GM11168 (cell line): ENCODE results near the gene SCRN2.

Source experiments
- in situ Hi-C: fragments of 300-500 bp; cut with MboI; formaldehyde crosslinking; loops from one replicate; pipeline ENCODE4 v1.12.0; 2022; ENCODE audit warnings: low sequenced_read_pairs; ENCODE audit not compliant: unreplicated experiment

The SCRN2 gene

DNA sequence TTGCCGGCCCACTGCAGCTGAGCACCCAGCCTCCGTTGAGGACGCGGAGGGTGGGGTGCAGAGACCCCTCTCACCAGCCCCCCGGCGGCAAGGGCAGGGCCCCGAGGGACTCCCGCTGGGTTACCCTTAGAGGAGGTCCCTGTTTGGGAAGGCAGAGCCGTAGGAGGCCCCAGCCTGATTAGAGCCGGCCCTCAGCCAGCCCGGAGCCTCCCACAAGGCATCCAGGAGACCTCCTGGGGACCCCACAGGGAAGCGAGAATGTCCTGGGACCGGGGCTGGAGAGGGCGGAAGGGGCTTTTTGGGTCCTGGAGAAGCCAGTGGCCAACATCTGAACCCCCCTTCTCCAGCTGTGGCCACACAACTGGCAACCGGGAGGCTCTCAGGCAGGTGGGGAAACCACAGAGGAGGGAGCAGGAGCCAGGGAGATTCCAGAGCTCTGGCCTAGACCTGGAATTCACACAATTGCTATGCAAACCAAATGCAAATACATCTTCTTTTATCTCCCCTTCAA, 31.6 kb upstream of the SCRN2 start:
- in situ Hi-C loops, result no loop called here

DNA sequence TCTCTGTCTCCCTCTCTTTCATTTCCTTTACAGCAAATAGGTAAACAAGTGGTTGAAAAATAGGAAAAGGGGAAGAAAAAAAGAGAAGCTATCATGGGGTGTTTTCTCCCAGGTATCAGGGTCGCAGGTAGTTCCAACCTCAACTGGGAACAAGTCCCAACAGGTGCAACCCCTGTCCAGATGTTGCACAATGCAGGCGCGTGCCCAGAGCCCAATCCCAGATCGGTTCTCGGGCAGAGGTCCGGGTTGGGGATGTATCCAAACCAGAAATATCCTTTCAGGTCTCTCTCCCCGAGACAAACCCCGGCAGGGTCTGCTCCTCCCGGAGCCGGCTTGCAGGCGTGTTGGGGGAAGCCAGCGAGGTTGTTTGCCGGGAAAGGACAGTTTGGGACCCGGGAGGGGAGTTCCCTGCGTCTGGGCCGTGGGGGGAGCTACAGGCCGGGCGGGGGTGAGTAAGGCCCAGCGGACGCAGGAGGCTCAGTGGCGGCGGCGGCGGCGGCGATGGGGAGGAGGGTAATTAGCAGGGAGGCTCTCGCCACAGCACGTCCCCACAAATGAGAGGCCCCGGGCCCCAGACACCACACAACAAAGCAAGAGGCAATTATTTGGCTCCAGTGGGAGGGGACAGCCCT, 31.1 kb upstream of the SCRN2 start:
- in situ Hi-C loops, result no loop called here

DNA sequence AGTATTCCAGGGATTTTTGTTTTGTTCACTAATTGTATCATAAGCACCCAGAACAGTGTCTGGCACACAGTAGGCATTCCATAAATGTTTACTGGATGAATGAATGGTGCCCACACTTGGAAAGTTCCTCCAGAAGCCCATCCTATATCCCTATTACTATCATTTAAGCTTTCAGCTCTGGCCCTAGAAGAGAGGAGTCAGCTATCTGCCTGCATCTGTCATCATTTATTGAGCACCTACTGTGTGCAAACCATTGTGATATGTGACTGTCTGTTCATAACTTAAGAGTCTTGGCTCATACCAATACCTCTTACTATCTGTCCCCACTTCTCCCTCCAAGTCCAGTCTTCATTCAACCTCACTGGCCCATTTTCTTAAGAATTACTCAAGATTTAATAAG, 30.0 kb upstream of the SCRN2 start:
- in situ Hi-C loops, result no loop called here

DNA sequence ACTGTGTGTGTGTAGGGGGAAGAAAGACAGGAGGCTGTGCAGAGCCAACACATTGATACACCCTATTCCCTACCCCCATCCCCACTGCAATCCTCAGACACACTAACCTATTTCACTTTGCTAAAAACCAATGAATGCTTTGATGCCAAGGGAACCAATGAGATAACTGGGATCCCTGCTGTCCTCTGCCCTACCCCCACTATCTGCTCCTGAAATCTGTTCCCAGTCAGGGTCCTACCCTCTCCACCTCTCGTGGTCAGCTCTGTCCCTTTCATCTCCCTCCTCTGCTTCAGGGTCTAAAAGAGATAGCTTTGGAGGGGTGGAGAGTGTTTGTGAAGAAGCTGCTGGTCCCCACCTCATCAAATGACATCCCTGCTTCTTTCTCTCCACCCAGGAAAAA, 29.0 kb upstream of the SCRN2 start:
- in situ Hi-C loops, result no loop called here

DNA sequence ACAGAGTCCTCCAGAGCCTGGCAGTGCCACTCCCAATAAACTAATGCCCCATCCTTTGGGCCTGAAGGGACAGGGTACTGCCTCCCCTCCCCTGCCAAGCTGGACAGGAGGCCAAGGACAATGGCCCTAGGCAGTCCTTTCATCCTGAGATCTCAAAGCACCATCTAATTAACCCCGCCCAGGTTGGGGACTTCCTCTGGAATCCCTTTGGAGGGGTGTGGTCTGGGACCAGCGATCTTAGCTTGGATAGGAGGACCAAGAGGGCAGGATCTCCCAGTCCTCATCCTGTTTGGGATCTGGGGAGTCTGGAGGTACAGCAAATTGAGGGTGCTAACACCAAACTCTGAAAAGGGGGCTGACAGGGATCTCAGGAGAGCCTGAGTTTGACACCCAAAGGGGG, 28.0 kb upstream of the SCRN2 start:
- in situ Hi-C loops, result no loop called here

DNA sequence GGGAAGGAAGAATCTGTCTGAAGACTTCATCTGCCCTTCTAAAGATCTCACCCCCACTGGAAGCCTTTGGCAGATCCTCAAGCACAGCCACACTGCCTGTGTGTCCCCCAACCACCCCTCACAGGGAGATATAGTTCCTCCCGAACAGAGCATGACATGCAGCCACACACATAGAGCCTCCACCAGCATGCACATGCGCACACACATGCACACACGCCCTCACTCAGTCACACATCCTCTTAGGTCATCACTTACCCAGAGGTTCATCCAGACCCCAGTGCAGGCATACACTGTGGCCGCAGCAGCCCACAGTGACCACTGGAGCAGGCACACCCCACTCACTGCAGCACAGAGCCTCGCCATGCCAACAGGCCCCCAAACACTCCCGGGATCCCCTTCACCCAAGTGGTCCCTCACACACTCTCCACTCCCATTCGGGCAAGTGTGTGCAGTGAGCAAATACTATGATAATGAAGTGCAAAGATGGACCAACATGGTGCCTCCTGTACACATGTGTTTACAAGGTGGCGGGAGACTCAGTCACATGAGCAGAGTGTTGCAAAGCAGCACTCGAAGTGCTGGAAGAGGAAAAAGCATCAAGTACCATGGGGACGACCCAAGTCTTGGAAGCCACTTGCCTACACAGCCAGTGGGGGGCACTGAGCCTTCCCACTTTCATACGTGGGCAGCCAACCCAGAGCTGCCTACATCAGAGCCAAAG, 26.9 kb upstream of the SCRN2 start:
- in situ Hi-C loops, result no loop called here

DNA sequence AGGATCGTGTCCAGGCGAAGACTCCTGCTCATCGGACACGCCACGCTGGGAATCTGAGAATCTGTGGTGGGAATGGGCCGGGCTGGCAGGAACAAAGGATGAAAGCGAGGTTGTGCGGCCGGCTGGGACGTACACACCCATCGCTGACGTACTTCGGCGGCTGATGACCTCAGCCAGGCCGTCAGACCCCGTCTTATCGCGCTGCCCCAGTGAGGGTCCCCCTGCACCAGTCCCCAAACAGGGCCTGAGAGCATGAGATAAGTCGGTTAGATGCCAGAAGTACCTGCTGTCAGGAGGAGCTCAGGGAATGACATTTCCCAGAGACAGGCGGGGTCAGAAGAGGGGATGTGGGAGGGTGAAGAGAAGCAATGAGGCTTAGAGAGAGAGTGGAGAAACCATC, 25.9 kb upstream of the SCRN2 start:
- in situ Hi-C loops, result no loop called here

DNA sequence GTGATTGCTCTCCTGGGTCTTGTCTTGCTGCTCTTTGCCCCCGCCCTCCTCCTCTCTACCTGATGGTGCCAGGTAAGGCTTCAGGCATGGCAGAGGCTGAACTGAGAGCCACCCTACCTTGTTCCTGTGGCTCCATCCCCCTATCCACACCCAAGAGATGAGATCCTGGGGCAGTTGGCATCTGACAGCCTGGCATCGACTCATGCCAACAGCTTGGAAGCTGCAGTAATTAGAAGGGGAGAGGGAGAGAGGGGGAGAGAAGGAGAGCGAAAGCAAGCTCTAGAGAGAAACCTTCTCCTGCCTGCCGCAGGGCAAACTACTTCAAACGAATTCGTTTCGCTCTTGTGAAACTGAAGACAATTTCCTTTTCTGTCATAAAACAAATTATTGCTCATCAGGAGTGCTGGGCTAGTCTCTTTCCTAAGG, 23.7 kb upstream of the SCRN2 start:
- in situ Hi-C loops, result no loop called here

DNA sequence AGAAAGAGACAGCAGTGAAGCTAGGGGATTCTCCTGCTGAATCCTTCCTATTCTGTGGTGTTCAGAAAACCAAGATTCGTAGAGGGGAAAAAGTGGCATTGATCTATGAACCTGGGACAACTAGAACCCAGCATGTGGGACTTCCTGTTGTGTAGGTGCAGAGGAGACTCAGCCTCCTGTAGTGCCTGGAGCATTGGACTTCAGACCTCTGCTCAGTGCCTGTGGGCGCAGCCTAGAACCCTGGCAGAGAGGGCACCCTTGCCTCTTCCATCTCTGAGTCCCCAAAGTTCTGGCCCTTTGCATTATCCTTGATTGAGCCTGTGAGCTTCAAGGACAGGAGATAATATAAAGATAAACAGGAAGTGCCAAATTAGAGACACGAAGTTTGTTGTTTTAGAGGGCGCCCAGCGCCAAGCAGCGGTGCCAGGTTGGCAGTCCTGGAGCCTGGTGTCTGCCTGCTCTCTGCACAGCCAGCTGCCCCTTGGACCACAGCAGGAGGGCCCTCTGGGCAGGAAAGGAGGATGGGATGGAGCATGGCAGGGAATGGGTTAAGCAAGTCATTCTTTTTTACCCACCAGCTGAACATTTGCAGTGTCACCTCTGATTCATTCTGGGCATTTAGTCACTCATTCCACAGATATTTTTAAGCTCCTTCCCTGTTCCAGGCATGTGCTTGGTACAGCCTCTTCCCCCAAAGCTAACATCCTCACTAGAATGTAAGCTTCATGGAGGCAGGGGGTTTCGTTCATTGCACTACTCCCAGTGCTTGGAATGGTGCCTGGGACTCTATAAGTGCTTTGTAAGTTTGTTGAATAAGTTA, 21.8 kb upstream of the SCRN2 start:
- in situ Hi-C loops, result no loop called here

DNA sequence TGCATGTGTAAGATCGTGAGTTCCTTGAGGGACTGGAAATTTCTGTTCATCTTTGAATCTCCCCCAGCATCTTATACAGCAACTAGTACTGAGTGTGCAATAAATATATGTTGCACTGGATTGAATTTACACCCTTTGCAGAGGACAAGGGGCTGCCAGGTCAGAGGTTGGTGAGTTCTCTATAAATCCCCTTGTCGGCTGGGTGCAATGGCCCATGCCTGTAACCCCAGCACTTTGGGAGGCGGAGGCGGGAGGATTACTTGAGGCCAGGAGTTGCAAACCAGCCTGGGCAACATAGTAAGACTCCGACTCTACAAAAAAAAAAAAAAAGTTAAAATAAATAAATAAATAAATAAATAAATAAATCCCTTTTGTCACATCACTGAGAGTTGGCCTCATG, 19.3 kb upstream of the SCRN2 start:
- in situ Hi-C loops, result no loop called here

DNA sequence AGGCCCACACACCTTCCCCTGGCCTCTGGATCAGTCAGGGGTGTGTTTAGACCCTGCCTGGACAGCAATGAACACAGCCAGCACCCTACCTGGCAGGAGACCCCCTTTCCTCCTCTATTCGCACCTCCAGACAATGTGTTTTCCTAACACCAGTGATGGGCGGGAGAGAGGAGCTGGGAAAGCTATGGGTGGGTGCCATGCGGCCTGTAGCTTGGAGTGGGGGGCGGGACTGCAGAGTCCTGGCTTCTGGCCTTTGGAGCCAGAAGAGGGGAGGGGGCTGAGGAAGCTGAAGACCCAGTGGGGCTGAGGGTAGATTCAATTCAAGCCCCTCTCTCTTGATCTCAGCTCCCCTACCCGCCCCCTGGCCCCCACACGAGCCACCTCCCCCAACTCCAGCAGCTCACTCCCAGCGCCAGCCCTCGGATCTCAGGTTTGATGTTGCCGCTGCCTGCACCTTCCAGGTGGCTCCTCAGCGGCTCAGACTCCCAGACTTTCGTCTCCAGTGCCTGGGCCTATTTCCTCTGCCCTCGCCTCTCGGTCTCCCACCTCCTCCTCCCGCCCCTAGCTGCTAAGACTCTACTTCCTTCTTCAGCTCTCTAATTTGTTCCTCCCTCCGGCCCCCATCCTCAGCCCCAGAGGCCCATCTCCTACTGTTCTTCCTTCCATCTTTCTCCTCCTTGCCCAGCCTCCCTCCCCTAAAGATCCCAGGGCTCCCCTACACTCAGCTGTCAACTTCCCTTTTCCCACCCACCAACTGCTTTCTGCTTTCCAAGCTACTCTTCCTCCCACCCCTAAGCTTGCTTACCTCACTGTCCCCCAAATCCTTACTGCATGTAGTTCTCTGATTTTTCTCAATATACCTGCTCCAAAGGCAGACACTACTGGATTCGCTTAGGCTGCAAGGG, 16.7 kb upstream of the SCRN2 start:
- in situ Hi-C loops, result no loop called here

DNA sequence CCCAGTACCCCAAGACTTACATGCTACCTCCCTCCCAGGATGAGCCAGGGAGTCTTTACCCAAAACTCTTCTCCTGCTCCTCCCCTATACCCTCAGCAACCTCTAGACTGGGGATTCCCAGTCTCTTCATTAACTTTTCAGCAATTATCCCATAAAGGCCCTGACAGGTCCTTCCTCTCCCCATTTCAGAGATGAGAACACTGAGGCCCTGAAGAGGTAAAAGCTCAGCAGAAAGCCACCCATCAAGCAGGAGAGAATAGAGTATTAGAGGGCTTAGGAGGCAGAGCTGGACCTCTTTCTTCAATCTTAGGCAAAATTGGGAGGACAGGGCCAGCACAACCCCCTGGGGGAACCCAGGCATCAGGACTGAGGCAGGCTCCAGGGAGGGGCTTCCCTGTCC, 15.8 kb upstream of the SCRN2 start:
- in situ Hi-C loops, result no loop called here

DNA sequence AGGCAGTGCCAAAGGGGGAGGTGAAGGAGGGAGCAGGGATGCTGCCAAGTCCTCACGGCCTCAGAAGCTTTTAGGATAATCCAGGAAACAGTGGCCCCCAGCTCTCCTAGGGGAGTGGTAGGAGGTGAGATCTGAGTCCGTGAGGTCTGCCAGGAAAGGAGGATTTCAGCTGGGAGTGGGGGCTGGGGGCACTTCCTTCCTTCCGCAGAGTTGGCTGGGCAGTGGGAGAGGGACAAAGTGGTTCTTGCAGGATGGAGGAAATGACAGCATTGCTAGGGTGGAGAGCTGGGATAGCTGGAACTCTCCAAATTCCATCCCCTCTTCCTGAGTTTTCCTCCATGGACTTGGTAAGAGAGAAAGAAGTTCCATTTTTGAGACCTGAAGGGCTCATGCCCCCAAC, 14.7 kb upstream of the SCRN2 start:
- in situ Hi-C loops, result no loop called here

DNA sequence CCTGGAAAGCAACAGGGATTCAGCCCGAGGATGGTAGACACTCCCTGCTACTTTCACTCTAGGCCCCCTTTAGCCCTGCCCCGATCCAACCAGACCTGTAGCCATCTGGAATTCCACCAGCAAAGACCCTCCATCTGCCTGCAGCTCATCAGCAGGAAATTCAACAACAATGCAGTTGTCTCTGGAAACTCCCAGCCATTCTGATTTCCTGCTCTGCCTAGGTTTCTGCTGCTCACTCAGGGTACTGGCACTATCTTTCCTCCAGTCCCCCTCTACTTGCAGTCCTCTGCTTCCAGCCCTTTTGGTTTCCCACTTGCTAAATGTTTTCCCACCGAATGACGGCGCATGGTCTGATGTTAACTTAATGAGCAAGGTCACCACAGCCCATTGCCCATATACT, 12.5 kb upstream of the SCRN2 start:
- in situ Hi-C loops, result no loop called here

DNA sequence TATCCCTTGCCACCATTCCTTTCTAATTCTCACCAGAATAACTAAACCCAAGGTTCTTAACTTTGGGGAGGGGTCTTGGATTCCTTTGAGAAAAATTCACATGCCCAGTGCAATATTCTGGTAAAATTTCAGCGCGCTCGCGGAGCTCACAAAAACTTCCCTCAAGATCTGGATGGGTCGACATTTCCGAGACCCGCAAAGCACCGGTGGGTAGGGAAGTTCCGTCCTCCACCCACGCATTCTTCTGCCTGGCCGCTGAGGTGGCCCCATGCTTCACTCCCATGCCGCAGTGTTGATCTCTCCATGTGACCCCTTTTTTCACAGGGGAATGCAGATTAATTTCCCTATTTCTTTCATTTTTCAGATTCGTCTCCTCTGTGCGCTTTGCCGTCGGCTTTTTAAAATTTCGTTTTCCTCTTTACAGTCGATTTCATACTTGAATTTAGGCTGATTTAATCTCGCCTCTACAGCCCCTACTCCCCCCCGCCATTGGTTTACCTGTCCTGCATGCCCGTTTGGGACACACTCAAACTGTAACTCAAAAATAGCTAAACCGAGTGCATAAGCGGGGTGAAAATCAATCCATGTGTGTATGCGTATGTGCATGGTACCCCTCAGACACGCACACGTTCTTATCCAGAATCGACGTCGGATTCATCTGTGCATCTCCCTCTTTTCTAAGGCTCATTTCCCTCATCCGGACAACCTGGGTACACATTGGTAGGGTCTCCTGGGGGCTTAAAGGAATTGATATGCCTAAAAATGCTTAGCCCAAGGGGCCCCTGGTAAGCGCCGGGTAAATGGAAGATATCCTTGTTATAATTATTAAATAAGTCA, 11.3 kb upstream of the SCRN2 start:
- in situ Hi-C loops, result no loop called here

DNA sequence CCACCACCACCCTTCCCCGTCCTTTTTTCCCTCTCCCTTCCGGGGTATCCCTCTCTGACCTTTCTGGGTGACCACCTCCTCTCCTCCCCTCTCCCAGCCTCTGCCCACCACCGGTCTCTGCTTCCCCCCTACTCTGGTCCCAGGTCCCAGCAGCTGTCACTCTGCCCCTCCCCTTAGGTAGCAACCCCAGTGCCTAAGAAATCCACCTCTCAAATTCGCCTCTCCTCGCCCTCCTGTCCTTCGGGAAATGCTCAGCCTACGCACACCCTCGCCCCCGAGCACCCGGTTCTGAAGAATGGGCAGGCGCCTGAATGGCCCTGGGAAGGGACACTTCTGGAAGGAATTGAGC, 10.7 kb upstream of the SCRN2 start:
- in situ Hi-C loops, result no loop called here

DNA sequence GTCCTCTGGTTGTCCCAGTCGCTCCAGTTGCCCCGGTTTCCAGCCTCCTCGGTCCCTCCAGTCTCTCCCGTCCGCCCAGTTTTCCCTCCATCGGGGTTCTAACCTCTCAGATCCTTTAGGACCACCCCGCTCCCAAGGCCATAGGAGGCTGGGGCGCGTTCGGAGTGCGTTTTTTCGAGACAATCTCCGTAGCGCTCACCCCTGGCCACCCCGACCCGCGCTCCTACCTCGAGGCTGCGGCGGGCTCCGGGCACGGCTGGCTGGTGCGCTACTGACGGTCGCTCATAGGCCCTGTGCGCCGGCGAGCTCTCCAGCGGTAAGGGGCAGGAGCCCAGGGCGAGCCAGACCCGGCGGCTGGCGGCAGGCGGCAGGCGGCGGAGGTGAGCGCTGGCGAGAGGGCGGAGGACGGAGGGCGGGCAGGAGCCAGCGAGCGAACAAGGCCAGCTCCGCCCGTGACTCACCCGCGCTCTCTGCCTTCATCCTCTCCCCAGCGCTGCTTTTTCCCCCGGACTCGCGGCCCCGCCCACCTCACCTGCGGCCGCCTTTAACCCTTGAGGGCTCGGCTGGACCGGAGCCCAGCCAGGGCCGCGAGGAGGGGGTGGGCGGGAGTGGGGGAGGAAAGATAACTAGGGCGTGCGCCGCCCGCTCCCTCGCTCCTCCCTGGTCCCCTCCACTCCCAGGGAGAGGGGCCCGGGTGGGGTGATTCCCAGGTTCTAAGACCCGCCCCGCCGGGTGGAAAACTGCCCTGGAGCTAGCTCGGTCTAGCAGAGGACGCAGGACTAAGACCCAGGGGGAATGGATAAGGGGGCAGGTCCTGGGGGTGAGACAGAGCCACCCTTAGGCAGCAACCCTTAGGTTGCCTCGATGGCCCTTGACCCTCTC, 9.9 kb upstream of the SCRN2 start, which contains the start of gene SP6:
Gene SP6 (minus strand): TSS at position 472 of the 882 bp plus-strand sequence. CDS start 2,734 bp downstream, outside the sequence.
- in situ Hi-C loops, result no loop called here

DNA sequence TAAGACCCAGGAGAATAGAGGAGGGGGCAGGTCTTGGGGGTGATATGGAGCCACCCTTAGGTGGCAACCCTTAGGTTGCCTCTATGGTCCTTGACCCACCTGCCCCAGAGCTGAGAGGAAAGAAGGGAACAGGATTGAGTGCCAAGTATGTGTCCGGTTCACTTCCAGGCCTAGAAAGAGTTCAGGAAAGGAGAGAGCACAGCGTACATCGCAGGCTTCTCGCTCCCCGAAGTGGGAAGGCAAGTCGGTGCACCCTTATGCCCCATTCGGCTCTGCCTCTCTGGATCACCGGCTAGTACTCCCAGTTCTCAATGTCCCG, 9.3 kb upstream of the SCRN2 start:
- in situ Hi-C loops, result no loop called here

DNA sequence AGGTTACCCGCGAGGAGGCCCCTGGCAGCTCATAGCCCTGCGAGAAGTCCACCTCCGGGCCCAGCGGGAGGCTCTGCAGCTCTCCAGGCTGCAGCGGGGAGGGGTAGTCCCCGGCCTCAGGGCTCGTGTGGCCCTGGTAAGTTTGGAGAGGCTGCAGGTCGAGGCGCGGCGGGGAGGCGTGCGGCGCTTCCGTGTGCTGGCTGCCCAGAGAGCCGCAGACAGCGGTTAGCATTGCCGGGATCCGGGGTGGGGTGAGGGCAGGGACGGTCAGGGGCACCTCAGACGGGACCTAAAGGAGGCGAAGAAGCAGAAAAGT, 7.1 kb upstream of the SCRN2 start:
- in situ Hi-C loops, result no loop called here
